ENCODE measurements around the gene DZIP1L.

The DZIP1L gene

DNA sequence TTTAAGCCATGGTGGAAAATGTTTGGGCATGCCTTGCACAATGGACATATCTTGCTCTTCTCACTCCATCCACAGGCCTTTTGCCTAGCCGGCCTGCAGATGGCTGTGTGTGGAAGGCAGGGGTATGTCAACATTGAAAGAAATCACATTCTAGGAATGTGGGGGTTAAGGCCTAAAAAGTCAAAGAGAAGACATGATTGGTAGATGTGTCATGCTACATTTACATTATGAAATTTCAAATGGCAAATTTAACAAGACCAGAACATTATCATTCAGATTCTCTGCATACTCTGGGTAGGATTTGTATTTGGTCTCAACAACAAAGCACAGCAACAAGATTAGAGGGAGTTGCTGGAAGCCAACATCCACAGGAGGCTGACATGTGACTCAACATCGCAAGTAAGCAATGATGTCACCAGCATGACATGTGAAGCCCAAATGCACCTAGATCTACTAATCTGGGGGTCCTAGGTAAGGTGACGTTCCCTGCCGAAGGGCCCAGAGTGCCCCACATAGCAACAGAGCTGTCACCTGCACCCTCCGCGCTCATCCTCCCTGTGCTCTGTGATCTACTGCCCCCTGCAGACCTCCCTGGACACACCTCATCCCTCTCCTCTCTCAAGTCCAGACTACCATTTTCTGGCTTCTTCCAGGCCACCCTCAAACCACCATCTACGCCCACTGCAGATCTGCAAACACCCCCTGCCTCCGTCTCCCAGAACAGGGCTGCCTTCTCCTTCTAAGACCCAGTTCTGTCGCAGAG lies 66.1 kb downstream of the DZIP1L start (continued):
- TF ChIP-seq, protein P1, sequence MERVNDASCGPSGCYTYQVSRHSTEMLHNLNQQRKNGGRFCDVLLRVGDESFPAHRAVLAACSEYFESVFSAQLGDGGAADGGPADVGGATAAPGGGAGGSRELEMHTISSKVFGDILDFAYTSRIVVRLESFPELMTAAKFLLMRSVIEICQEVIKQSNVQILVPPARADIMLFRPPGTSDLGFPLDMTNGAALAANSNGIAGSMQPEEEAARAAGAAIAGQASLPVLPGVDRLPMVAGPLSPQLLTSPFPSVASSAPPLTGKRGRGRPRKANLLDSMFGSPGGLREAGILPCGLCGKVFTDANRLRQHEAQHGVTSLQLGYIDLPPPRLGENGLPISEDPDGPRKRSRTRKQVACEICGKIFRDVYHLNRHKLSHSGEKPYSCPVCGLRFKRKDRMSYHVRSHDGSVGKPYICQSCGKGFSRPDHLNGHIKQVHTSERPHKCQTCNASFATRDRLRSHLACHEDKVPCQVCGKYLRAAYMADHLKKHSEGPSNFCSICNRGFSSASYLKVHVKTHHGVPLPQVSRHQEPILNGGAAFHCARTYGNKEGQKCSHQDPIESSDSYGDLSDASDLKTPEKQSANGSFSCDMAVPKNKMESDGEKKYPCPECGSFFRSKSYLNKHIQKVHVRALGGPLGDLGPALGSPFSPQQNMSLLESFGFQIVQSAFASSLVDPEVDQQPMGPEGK (CRISPR knock-in tag; IDR thresholded peaks at IDR 0.05; ENCODE audit: borderline replicate concordance), result no peak

DNA sequence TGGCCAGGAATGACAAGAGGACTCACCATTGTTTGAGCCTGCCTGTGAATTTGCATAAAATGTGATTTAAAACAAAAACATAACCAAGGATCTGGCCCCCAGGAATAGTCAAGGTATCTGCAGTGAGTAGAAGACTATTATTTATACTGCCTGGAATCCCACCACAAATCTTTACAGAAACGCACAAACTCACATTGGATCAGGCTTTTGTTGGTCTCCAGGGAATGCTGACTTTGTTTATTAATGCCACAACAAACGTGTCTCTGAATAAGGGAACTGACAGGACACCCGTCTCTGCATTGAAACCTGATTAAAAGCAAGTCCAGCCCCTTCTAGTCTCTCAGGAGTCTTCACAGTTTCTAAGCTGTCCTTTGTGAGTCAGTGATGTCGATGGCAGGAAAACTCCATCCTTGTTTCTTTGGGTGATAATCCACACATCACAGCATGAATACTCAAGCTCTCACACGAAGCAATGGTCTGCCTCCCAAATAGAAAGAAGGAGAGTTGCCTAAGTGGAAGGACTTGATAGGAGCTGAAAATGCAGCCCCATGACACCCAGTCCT lies 67.7 kb downstream of the DZIP1L start:
- ATAC-seq, result no peak
- TF ChIP-seq ZFP3 (CRISPR knock-in tag; IDR thresholded peaks at IDR 0.05) (no peak), ZNF8 (CRISPR knock-in tag; IDR thresholded peaks at IDR 0.05) (no peak)
- TF ChIP-seq, protein P2, sequence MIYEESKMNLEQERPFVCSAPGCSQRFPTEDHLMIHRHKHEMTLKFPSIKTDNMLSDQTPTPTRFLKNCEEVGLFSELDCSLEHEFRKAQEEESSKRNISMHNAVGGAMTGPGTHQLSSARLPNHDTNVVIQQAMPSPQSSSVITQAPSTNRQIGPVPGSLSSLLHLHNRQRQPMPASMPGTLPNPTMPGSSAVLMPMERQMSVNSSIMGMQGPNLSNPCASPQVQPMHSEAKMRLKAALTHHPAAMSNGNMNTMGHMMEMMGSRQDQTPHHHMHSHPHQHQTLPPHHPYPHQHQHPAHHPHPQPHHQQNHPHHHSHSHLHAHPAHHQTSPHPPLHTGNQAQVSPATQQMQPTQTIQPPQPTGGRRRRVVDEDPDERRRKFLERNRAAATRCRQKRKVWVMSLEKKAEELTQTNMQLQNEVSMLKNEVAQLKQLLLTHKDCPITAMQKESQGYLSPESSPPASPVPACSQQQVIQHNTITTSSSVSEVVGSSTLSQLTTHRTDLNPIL (CRISPR knock-in tag; IDR thresholded peaks at IDR 0.05; ENCODE audit: low read depth), result no peak

DNA sequence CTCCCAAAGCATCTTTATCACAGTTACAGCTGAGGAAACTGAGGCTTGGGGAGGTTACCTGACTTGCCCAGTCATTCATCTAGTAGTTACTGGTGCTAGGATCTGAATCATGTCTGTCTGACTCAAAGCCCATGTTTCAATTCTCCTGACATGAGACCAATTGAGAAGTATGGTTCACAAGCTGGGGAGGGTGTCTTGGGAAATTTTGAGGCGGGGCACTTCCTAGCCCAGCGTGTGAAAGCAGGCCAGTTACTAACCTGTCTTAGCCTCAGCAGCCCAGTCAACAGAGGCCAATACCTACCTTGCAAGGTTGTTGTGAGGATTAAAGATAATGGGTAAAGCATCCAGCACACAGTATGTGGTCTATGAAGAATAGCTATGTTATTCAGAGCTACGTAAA lies 68.5 kb downstream of the DZIP1L start:
- no peak for TF ChIP-seq TOX (CRISPR knock-in tag; IDR thresholded peaks at IDR 0.05; ENCODE audit: borderline replicate concordance)
- TF ChIP-seq ZNF70 (CRISPR knock-in tag; IDR thresholded peaks at IDR 0.05), result no peak
- no peak for TF ChIP-seq SNAI2 (CRISPR knock-in tag; IDR thresholded peaks at IDR 0.05)
- no peak for TF ChIP-seq ARNTL (CRISPR knock-in tag; IDR thresholded peaks at IDR 0.05; ENCODE audit: borderline replicate concordance, low read depth)
- TF ChIP-seq, protein P2 (CRISPR knock-in tag; IDR thresholded peaks at IDR 0.05; ENCODE audit: low read depth), result no peak
- TF ChIP-seq, protein P1 (CRISPR knock-in tag; IDR thresholded peaks at IDR 0.05; ENCODE audit: borderline replicate concordance), result no peak
- no peak for TF ChIP-seq ZNF565 (CRISPR knock-in tag; conservative IDR thresholded peaks at IDR 0.05; ENCODE audit: low read depth)
- no peak for TF ChIP-seq CSDC2 (CRISPR knock-in tag; IDR thresholded peaks at IDR 0.05)
- no peak for TF ChIP-seq TCF4 (CRISPR knock-in tag; IDR thresholded peaks at IDR 0.05; ENCODE audit: borderline replicate concordance)
- no peak for TF ChIP-seq OSR1 (CRISPR knock-in tag; IDR thresholded peaks at IDR 0.05)
- no peak for TF ChIP-seq ISL1 (CRISPR knock-in tag; IDR thresholded peaks at IDR 0.05)
- ATAC-seq, result no peak

DNA sequence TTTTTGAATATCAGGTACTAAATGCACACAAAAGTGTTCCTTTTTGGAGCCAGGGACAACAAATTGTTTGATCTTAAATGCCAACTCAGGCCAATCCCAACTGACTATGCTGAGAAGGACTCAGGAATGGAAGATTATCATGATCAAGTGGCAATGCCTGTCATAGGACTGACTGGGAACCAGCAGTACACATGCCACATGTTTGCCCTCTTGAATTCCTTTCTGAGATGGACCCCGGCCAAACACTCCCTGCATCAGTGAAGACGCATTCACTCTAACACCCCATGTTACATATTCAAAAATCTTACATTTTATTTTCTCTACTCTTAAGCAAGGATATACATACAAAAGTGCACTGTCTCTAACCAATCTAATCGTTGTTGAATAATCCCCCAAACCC lies 69.3 kb downstream of the DZIP1L start:
- TF ChIP-seq ZNF70 (CRISPR knock-in tag; IDR thresholded peaks at IDR 0.05) (no peak), CSDC2 (CRISPR knock-in tag; IDR thresholded peaks at IDR 0.05) (no peak)
- TF ChIP-seq, protein P3, sequence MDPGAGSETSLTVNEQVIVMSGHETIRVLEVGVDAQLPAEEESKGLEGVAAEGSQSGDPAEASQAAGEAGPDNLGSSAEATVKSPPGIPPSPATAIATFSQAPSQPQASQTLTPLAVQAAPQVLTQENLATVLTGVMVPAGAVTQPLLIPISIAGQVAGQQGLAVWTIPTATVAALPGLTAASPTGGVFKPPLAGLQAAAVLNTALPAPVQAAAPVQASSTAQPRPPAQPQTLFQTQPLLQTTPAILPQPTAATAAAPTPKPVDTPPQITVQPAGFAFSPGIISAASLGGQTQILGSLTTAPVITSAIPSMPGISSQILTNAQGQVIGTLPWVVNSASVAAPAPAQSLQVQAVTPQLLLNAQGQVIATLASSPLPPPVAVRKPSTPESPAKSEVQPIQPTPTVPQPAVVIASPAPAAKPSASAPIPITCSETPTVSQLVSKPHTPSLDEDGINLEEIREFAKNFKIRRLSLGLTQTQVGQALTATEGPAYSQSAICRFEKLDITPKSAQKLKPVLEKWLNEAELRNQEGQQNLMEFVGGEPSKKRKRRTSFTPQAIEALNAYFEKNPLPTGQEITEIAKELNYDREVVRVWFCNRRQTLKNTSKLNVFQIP (CRISPR knock-in tag; IDR thresholded peaks at IDR 0.05; ENCODE audit: borderline replicate concordance, low read depth), result no peak
- TF ChIP-seq, protein P2 (CRISPR knock-in tag; IDR thresholded peaks at IDR 0.05; ENCODE audit: low read depth), result no peak

More for the DNA sequence above, 69.3 kb downstream of the DZIP1L start:
- no peak for ATAC-seq
